Ishikawa (cell line): Measurements from ENCODE around the gene RALGAPA2.

Source experiments
- CEBPB ChIP-seq: IDR thresholded peaks from 2 replicates; pipeline ENCODE4 v1.6.1; 2012
- CREB1 ChIP-seq: IDR thresholded peaks from 2 replicates; pipeline ENCODE4 v1.6.1; 2012; ENCODE audit warnings: low read depth
- EGR1 ChIP-seq: IDR thresholded peaks from 2 replicates; pipeline ENCODE4 v1.6.1; 2012
- EP300 ChIP-seq: IDR thresholded peaks from 2 replicates; pipeline ENCODE4 v1.6.1; 2012; ENCODE audit warnings: borderline replicate concordance
- FOXM1 ChIP-seq: IDR thresholded peaks from 2 replicates; pipeline ENCODE4 v1.6.1; 2012; ENCODE audit warnings: low read depth, borderline replicate concordance
- NFIC ChIP-seq: IDR thresholded peaks from 2 replicates; pipeline ENCODE4 v1.6.1; 2012
- RAD21 ChIP-seq: IDR thresholded peaks from 2 replicates; pipeline ENCODE4 v1.6.1; 2012; ENCODE audit warnings: low read depth
- TAF1 ChIP-seq: IDR thresholded peaks from 2 replicates; pipeline ENCODE4 v1.6.1; 2012; ENCODE audit warnings: low read depth, mild to moderate bottlenecking
- TCF12 ChIP-seq: IDR thresholded peaks from 2 replicates; pipeline ENCODE4 v1.6.1; 2012; ENCODE audit warnings: low read depth
- TEAD4 ChIP-seq: IDR thresholded peaks from 2 replicates; pipeline ENCODE4 v1.6.1; 2012
- YY1 ChIP-seq: IDR thresholded peaks from 2 replicates; pipeline ENCODE4 v1.6.1; 2012; ENCODE audit warnings: low read depth
- ZBTB7A ChIP-seq: IDR thresholded peaks from 2 replicates; pipeline ENCODE4 v1.6.1; 2012; ENCODE audit warnings: low read depth
- TF ChIP-seq, protein P1 (sequence below): IDR thresholded peaks from 2 replicates; pipeline ENCODE4 v1.6.1; 2012
- TF ChIP-seq, protein P2 (sequence below): IDR thresholded peaks from 2 replicates; pipeline ENCODE4 v1.6.1; 2012; ENCODE audit warnings: low read depth, mild to moderate bottlenecking
- TF ChIP-seq, protein P3 (sequence below): IDR thresholded peaks from 2 replicates; pipeline ENCODE4 v1.6.1; 2012

RALGAPA2 gene

DNA sequence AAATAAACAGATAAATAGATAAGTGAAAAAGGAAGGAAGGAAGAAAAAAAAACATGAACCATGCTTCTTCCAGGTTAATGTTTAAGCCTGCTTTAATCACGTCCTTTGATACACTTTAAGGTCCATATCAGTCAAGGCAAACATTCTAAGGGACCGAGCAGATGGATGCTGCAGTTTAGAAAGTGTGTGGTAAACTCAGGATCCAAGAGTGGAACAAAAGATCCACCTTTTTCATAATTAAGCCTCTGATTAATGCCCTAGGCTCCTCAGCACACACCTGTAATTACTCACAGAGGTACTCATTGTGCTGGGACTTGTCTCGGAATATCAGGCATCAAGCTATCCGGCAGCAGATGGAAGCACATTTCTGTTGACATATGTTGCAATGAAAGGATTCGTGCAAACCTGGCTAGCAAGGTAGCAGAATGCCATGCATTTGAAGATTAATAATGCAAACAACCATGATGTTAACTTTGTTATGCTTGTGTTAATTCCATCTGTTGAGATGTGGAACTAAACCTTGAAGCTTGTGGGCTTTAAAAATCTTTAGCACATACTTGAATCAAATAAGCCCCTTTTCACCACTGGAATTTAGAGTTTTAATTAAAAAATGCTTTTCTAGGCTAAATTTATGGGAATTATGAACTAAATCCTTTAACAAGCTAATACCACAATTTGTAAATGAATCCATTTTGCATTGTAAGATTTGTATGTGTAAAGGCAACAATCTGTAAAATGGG is 163.7 kb downstream of the RALGAPA2 start:
- TF ChIP-seq, protein P1, sequence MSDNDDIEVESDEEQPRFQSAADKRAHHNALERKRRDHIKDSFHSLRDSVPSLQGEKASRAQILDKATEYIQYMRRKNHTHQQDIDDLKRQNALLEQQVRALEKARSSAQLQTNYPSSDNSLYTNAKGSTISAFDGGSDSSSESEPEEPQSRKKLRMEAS: no peak
- TF ChIP-seq RAD21 (no peak), EP300 (no peak), ZBTB7A (no peak), EGR1 (no peak), FOXM1 (no peak), TCF12 (no peak), TEAD4 (no peak), TAF1 (no peak)
- TF ChIP-seq, protein P2, sequence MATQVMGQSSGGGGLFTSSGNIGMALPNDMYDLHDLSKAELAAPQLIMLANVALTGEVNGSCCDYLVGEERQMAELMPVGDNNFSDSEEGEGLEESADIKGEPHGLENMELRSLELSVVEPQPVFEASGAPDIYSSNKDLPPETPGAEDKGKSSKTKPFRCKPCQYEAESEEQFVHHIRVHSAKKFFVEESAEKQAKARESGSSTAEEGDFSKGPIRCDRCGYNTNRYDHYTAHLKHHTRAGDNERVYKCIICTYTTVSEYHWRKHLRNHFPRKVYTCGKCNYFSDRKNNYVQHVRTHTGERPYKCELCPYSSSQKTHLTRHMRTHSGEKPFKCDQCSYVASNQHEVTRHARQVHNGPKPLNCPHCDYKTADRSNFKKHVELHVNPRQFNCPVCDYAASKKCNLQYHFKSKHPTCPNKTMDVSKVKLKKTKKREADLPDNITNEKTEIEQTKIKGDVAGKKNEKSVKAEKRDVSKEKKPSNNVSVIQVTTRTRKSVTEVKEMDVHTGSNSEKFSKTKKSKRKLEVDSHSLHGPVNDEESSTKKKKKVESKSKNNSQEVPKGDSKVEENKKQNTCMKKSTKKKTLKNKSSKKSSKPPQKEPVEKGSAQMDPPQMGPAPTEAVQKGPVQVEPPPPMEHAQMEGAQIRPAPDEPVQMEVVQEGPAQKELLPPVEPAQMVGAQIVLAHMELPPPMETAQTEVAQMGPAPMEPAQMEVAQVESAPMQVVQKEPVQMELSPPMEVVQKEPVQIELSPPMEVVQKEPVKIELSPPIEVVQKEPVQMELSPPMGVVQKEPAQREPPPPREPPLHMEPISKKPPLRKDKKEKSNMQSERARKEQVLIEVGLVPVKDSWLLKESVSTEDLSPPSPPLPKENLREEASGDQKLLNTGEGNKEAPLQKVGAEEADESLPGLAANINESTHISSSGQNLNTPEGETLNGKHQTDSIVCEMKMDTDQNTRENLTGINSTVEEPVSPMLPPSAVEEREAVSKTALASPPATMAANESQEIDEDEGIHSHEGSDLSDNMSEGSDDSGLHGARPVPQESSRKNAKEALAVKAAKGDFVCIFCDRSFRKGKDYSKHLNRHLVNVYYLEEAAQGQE: no peak
- TF ChIP-seq, protein P3, sequence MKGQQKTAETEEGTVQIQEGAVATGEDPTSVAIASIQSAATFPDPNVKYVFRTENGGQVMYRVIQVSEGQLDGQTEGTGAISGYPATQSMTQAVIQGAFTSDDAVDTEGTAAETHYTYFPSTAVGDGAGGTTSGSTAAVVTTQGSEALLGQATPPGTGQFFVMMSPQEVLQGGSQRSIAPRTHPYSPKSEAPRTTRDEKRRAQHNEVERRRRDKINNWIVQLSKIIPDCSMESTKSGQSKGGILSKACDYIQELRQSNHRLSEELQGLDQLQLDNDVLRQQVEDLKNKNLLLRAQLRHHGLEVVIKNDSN: no peak

DNA sequence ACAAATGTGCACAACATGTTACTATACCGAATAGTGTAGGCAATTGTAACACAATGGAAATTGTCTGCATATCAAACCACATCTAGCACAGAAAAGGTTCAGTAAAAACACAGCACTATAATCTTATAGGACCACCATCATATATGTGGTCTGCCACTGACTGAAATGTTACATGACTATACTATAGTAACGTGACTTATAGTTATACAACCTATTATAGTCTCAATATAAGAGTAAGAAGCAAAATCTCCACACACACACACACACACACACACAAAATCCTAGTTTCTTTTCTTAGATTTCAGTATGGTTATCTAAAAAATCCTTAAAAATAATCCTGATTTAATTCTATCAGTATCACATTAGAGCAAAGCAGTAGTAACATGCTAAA is 164.6 kb downstream of the RALGAPA2 start:
- no peak for TF ChIP-seq EP300
- no peak for TF ChIP-seq TAF1
- TF ChIP-seq NFIC: no peak
- no peak for TF ChIP-seq ZBTB7A
- TF ChIP-seq TCF12: no peak
- TF ChIP-seq YY1: no peak
- TF ChIP-seq TEAD4: no peak
- TF ChIP-seq, protein P3: no peak
- no peak for TF ChIP-seq FOXM1
- TF ChIP-seq, protein P1: no peak
- TF ChIP-seq, protein P2: no peak
- TF ChIP-seq RAD21: no peak
- TF ChIP-seq CEBPB: no peak
- TF ChIP-seq CREB1: no peak
- TF ChIP-seq EGR1: no peak

DNA sequence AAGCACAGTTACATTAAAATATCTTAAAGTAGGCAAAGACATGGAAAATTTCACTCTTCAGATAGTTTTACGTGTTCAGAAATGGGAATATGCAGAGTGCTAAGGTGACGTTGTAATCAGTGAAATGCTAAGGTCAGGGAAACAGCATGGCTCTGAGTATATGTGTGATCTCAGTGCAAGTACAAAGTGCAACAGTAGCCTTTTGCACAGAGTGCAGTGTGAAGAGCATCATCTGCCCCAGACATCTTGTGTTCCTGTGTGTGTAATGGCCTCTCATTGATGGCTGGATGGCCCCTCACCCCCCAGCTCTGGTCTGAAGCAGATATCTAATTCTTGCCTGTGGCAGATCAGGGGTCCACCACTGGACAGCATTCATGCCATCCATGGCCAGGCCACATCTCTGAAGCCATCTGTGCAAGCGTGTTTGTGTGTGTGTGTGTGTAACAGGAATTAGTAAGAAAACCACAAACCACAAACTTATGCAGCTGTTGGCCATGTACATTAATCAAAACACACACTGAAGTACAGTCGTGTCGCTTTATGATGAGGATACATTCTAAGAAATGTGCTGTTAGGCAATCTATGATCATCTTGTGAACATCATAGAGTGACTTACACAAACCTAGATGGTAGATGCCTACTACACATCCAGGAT is 165.1 kb downstream of the RALGAPA2 start:
- TF ChIP-seq YY1 (no peak), RAD21 (no peak), NFIC (no peak), CREB1 (no peak), TAF1 (no peak), EGR1 (no peak), ZBTB7A (no peak), TCF12 (no peak), CEBPB (no peak), FOXM1 (no peak), TEAD4 (no peak), EP300 (no peak)
- TF ChIP-seq, protein P3: no peak
- TF ChIP-seq, protein P1: no peak
- TF ChIP-seq, protein P2: no peak
